ENCODE measurements around the gene TP53RK. TPM values are rescaled to one million over a fixed set of nuclear protein-coding genes. Genes with fewer than 3 reads are reported as not detected.
A peak's percentile ranks its signal among the peaks of the same experiment; 100 is the strongest.

Gene TP53RK
- total and polyA plus RNA-seq, 2 experiments from 2014 or later, result 24.2 to 26.0 TPM

GRCh38 chr20:46637427-46638133 is 51.7 kb downstream of the TP53RK start:
- peaks cover 8% of the 10 kb centered on the region; the same call in 2 of the 3 replicates for H3K4me1 Mint-ChIP-seq

More at GRCh38 chr20:46637427-46638133, 51.7 kb downstream of the TP53RK start:
- no peak overlapping the region for H3K4me2 ChIP-seq
- Mint-ChIP-seq H3K9me3 (no peaks in the 10 kb centered on the region; the same call in 1 of the 3 replicates), H3K36me3 (ENCODE audit: low read depth) (no peaks in the 10 kb centered on the region), H3K27ac (0 out of 2 replicates have a peak overlapping the region, but pooled peaks have one; percentile 27), H3K27me3 (ENCODE audit: insufficient read depth, low read depth, poor library complexity) (peaks cover 14% of the 10 kb centered on the region), H3K4me3 (no peak overlapping the region)
- no peaks in the 10 kb centered on the region; the same call in 1 of the 2 replicates for H3K4me1 ChIP-seq (ENCODE audit: insufficient read depth)
- H3K4me3 ChIP-seq, result no peak overlapping the region
- TF ChIP-seq STAT1 (IDR thresholded peaks at IDR 0.05; ENCODE audit: unreplicated experiment), result no peak
- TF ChIP-seq NANOG (IDR thresholded peaks at IDR 0.05; ENCODE audit: borderline replicate concordance), result no peak
- TF ChIP-seq ZNF114 (CRISPR knock-in tag; IDR thresholded peaks at IDR 0.05), result no peak
- no peak for TF ChIP-seq JUNB (IDR thresholded peaks at IDR 0.05; ENCODE audit: unreplicated experiment)
- TF ChIP-seq ETS1 (IDR thresholded peaks at IDR 0.05), result no peak
- no peak for TF ChIP-seq EZH2phosphoT487 (IDR thresholded peaks at IDR 0.05; ENCODE audit: unreplicated experiment)
- TF ChIP-seq CTCF (conservative IDR thresholded peaks at IDR 0.05; ENCODE audit: low read depth in 2 of 2), result no peak
- no peak for TF ChIP-seq REST (IDR thresholded peaks at IDR 0.05; ENCODE audit: unreplicated experiment)
- TF ChIP-seq EZH2 (IDR thresholded peaks at IDR 0.05; ENCODE audit: low read depth, unreplicated experiment), result no peak
- H4K20me1 ChIP-seq (replicated peaks; ENCODE audit: insufficient read depth), result no peaks in the 10 kb centered on the region
- H3K27me3 ChIP-seq (ENCODE audit: insufficient read depth), result no peaks in the 10 kb centered on the region
- DNase-seq (ENCODE audit: low spot score) (no peak), ATAC-seq (no peak)
- no peaks in the 10 kb centered on the region for H3K36me3 ChIP-seq (ENCODE audit: insufficient read depth)
- H3F3A ChIP-seq (replicated peaks; ENCODE audit: low read depth), result no peaks in the 10 kb centered on the region
- H3K9me2 ChIP-seq (ENCODE audit: insufficient read depth), result no peaks in the 10 kb centered on the region
- no peak overlapping the region for H3K27ac ChIP-seq (ENCODE audit: low read depth)
- no peak overlapping the region for H2AFZ ChIP-seq
- H3K79me2 ChIP-seq (replicated peaks; ENCODE audit: insufficient read depth), result no peaks in the 10 kb centered on the region
